Raji (cell line): Measurements from ENCODE around the gene PRXL2C.

Experiments
- POLR2A ChIP-seq: IDR thresholded peaks from 2 replicates; pipeline ENCODE4 v1.6.1; 2011; ENCODE audit warnings: low read depth, low read length, control low read depth; ENCODE audit not compliant: insufficient read depth

PRXL2C gene

GRCh38 chr9:96655198-96655851, at the start of gene PRXL2C:
Gene PRXL2C (minus strand): TSS chr9:96655317. CDS start chr9:96655281, 36 bp downstream.
- TF ChIP-seq POLR2A: no peak

- no peak for TF ChIP-seq POLR2A
Measured at GRCh38 chr9:96691326-96691725, 36.2 kb upstream of the PRXL2C start.

GRCh38 chr9:96688745-96689464, 33.8 kb upstream of the PRXL2C start:
- TF ChIP-seq POLR2A: no peak

GRCh38 chr9:96688187-96688586, 33.1 kb upstream of the PRXL2C start:
- TF ChIP-seq POLR2A: no peak

GRCh38 chr9:96686638-96687335, 31.7 kb upstream of the PRXL2C start:
- TF ChIP-seq POLR2A: no peak

GRCh38 chr9:96680812-96681499, 25.8 kb upstream of the PRXL2C start:
- TF ChIP-seq POLR2A: no peak

- no peak for TF ChIP-seq POLR2A
Measured at GRCh38 chr9:96674906-96675538, 19.9 kb upstream of the PRXL2C start.

GRCh38 chr9:96668868-96669534, 13.9 kb upstream of the PRXL2C start:
- TF ChIP-seq POLR2A: no peak

- no peak for TF ChIP-seq POLR2A
Measured at GRCh38 chr9:96667363-96667728, 12.2 kb upstream of the PRXL2C start.

- TF ChIP-seq POLR2A: no peak
Measured at GRCh38 chr9:96665789-96666188, 10.7 kb upstream of the PRXL2C start.

- no peak for TF ChIP-seq POLR2A
Measured at GRCh38 chr9:96663506-96664120, 8.5 kb upstream of the PRXL2C start.

- TF ChIP-seq POLR2A: no peak
Measured at GRCh38 chr9:96661711-96662110, 6.6 kb upstream of the PRXL2C start.

- TF ChIP-seq POLR2A: no peak
Measured at GRCh38 chr9:96660692-96661248, 5.7 kb upstream of the PRXL2C start.
